Cardiac septum (tissue), 1 donor: Measurements from ENCODE around the gene LRFN4. TPM values are rescaled to one million over a fixed set of nuclear protein-coding genes. Genes with fewer than 3 reads are reported as not detected.

Source experiments
- DNase-seq: peaks from one replicate; pipeline ENCODE4 v3.0.0-alpha.2; 2020; ENCODE audit warnings: low spot score
- intact Hi-C: fragments of 100-400 bp; cut with DNase I; formaldehyde crosslinking; loops from one replicate; pipeline ENCODE4 v1.14.0; 2022
- total RNA-seq: library from RNA; stranded (reverse); fragmentation: NEBNext Ultra II Directional; extraction: Animal tissue kit (Norgen Biotek cat#: 25700); gene quantifications from one replicate; pipeline ENCODE4 v1.2.1, GENCODE V29; 2021
- donor health status: DM: no; HTN: no; CAD: no.

LRFN4 gene
- total RNA-seq, 1 donor from 2014 or later = 24.5 TPM

DNA sequence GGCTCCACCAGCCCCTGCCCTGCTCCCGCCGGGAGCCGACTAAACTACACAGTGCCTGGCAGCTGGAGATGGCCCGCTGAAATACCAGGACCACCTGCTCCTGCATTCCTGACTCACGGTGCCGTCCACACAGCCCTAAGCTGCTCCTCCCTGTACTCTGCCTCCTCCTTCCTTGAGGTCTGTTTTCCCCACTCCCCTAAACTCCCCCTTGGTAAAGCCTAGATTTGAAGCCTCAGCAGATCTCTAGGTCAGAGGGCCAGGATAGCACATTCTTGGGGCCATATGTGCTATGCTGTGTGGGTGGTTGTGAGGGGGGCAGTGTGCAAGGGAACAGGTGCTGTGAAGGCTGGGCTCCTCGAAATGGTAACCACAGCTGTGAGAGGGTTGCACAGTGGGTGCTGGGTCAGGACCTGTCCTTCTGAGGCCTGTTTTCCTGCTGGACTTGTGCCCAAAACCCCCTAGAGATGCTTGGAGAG is 9.7 kb downstream of the LRFN4 start:
- no peak for DNase-seq
- intact Hi-C loops = no loop called here

DNA sequence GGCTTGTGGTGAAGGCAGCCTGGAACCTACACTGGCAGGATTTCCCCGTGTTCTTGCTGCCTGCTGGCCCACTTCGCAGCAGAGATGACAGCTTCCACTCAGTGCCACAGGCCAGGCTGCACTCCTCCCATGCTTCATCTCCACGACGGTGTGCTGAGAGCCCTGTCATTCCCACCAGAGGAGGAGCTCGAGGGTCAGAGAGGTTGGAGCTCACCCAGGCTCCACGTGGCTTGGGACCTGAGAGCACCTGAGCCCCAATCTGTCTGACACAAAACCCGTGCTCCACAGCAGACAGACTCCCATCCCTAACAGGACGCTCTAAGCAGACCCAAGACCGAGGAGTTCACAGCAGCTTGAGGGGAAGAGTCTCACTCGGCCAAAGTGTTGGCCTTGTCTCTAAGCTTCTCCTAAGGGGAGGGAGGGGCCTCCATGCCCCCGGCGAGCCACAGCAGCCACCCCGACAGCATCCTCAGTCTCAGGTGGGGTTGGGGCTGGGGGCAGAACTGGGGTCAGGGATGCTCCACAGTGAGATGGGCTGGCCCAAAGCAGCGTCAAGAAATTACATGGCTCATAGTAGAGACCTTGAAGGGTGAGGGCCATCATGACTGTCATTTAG is 10.7 kb downstream of the LRFN4 start:
- DNase-seq = no peak
- intact Hi-C loops = no loop called here

DNA sequence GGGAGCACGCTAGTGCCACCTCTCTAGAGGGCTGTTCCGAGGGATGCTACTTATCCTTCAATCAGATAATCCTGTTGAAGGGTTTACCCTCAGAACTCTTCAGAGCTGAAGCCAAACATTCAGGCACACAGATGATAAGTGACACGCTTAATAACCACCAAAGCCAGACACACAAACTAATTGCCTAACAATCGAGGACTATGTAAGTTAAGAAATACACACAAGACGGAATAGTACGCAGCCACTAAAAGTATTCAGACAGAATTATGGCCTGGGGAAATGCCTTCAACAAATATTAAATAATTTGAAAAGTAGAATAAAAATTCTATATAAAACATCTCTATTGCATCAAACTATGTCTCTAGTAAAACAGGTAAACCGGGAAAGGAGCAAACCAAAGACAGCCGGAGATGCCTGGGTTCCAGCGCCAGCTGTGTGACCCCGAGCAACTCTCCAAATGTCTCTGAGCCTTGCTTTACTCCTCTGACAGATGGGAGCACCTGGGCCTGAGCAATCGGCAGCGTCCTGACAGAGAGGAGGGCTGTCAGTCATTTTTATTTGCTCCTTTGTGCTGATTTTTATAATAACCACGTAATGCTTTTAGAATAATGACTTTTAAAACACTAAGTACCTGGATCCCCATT is 11.3 kb downstream of the LRFN4 start:
- intact Hi-C loops = no loop called here
- no peak for DNase-seq

DNA sequence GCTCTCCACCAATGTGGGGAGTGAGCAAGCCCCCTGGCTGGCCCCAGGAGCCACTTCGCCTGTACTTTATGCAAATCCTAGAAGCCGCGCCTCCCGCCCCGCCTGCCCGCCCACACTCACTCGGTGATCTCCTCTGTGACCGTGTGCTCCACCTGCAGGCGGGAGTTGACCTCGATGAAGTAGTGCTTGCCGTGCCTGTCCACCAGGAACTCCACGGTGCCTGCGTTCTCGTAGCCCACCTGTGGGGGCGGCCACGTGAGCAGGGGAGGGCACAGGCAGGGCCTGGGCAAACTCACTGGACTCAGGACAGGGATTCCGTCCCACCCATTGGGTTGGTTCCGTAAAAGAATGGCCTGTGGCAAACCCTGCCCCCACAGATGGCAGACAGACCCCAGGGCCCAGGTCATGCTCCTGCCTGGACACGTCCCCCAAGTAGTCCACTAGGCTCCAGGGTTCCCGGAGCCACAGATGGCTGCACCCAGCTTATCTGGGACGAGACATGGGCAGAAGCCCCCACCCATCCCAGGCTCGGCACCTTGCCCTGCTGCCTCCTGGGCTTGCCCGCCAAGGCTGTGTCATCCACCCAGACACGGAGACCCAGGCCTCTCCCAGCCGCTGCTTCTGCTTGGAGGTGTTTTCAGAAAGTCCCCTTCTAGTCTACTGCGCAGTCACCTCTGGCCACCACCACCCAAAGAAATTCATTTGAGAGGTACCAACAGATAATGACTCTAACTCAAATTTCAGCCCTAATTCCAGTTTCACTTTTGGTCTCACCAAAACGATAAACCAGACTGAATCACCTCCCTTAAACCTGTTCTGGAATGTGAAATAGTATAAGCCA is 12.1 kb downstream of the LRFN4 start:
- no peak for DNase-seq
- intact Hi-C loops = no loop called here

DNA sequence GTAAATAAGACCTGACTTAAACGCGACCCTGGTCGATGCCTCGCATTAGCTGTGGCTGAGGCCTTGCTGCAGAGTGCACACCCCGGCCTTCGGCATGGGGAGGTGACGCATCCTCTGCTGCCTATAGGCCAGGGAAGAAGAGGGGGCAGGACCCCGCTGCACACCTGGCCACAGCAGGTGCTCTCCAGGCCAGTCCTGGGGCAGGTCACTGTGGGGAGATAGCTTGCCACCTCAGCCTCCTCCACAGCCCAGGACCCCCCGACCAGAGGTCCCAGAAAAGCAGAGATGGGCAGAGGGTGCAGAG is 12.7 kb downstream of the LRFN4 start:
- intact Hi-C loops = no loop called here
- no peak for DNase-seq

DNA sequence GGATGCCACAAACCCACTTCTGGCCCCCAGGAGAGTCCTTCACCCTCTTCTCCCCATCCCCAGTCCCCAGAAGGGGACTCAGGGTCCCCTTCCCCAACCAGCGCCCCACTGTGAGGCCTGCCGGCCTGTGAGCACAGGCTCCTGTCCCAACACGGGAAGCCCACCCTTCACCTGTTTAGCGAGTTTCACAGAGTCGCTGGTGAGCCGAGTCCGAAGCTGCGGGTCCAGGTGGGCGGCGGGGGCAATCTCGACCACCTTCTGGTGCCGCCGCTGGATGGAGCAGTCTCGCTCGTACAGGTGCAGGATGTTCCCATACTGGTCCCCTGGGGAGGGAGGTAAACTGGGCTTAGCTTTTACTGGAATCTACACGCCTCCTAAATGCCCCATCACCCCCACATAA is 13.3 kb downstream of the LRFN4 start:
- intact Hi-C loops = no loop called here
- DNase-seq = no peak

DNA sequence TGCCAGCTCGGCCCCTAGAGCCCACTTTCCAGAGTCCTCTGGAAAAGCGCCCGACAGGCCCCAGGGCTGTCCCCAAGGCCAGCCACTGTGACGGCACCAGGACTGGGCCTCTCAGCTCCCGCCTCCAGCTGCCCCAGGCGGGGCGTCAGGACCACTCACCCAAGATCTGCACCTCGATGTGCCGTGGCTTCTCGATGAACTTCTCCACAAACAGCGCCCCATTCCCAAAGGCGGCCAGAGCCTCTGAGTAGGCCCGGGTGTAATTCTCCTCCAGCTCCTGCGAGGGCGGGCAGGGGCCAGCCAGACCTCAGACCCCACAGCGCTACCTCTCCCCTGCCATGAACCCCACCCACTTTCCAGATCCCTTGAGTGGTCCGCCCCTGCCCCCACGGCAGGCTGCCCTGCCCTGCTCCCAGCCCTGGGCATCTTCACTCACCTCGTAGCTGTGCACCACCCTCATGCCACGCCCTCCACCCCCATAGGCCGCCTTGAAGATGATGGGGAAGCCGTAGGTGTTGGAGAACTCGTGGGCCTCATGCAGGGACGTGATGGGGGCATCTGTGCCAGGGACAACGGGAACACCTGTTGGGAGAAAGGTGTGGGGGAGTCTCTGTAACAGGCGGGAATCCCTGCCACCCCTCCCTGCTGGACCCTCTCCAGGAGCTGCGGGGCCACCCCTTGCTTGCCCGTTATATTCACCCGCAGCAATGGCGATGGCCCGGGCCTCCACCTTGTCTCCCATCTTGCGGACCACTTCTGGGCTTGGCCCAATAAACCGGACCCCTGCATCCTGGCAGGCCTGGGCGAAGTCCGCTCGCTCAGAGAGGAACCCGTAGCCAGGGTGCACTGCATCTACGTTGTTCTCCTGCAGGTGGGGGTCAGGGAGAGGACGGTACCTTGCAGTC is 14.0 kb downstream of the LRFN4 start:
- DNase-seq = no peak
- intact Hi-C loops = no loop called here

DNA sequence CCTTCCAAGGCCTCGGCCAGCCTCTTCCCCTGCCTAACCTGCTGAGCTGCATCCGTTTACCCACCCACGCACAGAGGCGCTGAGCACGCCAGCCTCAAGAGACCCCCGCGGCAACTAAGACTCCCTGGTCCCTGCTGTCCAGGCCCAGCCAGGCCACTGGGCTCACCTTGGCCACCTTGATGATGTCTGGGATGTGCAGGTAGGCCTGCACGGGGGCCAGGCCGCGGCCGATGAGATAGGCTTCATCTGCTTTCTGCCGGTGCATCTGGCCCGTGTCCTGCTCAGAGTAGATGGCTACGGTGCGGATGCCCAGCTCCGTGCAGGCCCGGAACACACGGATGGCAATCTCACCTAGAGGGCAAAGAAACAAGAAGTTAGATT is 14.6 kb downstream of the LRFN4 start:
- intact Hi-C loops = no loop called here
- DNase-seq = no peak

DNA sequence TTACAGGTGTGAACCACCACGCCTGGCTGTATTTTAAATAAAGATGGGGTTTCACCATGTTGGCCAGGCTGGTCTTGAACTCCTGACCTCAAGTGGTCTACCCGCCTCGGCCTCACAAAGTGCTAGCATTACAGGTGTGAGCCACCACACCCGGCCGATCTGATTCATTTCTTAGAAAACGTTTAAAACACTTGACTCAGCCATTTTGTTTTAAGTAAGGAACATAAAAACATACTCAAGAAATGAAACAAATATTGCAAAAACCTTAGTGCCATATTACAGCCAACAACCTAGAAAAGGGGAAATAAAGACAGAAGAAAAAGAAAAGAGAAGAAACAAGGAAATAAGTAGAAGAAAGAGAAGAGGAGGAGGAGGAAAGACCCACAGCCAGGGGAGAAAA is 17.4 kb downstream of the LRFN4 start:
- DNase-seq = no peak
- intact Hi-C loops = no loop called here

DNA sequence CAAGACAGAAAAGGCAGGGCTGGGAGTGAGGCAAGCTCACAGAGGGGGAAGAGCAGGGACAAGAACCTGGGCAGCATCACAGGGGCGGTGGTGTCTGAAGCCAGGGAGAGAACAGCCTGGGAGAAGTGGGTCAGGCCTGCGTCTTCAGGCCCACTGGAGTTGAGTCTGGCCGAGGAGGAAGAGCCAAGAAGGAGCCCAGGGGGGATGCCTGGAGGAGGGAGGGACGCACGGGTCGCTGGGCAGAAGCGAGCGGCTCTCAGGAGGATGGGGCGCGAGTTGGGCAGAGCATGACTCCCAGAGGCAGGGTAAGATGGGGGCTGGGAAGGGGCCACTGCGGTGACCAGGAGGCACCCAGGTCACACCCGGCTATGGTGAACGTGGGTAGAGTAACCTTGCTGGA is 18.5 kb downstream of the LRFN4 start:
- intact Hi-C loops = no loop called here
- no peak for DNase-seq

DNA sequence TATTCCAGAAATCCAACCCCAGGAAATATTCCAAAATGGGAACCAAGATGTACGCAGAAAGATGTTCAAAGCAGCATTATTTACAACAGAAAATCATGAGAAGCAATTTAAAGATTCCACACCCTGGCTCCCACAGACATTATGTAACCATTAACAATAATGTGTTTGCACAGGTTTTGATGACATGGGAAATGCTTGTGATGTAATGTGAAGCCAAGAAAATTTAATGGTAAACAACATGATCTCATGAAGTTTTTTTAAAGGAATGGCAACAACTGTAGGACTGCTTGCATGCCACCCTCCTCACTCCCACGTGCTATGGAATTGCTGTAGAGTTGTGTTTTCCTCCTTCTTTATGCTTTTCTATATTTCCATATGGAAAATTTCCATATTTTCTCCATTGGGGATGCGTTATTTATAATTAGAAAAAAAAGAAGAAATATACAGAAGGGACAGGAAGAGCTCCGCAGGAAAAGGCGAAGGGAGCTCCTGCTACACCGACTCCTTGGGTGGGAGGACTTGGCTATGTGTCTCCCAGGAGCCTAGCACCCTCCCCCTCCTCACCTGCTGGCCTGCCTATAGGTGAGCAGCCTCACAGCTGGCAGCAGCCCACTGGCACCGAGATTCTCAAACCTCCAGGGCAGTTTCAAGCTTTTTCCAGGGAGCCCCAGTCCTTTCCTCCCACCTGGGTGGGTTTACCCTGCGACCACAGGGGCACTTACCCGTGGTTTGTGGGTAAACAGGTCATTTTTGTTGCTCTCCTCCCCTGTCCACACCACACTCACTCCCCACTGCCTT is 20.9 kb downstream of the LRFN4 start:
- intact Hi-C loops = no loop called here
- DNase-seq = no peak

DNA sequence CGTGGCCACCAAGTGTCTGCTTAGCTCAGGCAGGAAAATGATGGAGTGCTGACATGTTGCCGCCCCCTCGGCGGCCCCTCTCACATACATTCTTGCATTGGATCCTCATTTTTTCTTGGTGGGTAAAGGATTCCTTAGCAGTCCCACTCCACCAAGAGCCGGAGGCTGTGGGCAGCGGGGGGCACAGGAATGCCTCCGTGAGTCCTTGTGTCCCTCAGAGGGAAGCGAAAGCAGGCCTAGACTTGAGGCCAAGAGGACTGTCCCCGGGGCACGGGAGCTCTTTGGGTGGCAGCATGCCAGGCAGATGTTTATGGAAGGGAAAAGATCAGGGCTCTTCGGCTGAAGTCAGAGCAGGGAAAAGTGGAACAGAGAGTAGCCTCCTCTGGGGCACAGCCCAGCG is 21.6 kb downstream of the LRFN4 start:
- DNase-seq = no peak
- intact Hi-C loops = no loop called here

DNA sequence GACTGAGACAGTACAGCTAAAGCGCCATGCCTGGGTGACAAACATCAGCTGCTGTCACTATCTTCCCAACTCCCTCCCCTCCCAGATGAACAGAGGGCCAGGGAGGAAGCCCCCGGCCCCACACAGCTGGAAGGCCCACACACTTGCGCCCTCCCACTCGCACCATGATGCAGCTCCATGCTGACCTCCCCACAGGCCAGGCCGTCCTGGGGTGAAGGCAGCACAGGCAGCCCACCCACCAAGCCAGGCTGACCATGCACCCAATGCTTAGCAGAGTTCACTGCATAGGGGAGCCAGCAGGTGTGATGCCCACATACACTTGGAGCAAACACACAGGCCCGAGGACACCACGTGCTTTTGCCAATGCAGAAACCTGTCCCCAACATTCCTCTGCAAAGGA is 22.1 kb downstream of the LRFN4 start:
- no peak for DNase-seq

DNA sequence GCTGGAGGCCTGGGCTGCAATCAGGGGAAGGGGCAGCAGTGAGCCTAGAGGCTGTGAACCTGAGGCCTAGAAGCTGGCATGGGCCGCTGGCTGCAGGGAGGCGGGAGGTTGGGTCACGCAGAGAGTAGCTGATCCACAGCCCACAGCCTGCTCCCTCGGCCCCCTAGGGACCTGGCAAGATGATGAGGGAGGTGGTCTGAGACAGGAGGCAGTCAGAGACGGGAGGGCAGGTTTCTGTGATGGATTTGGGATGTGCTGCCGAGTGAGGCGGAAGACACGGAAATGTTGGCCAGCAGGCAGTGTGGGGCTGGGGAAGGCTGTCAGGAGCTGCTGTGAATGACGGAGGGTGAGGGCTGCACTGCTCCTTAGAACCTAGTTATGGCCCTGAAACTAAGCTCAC is 22.7 kb downstream of the LRFN4 start:
- DNase-seq = no peak
- intact Hi-C loops = no loop called here

More for the DNA sequence above, 22.1 kb downstream of the LRFN4 start:
- intact Hi-C loops = no loop called here

DNA sequence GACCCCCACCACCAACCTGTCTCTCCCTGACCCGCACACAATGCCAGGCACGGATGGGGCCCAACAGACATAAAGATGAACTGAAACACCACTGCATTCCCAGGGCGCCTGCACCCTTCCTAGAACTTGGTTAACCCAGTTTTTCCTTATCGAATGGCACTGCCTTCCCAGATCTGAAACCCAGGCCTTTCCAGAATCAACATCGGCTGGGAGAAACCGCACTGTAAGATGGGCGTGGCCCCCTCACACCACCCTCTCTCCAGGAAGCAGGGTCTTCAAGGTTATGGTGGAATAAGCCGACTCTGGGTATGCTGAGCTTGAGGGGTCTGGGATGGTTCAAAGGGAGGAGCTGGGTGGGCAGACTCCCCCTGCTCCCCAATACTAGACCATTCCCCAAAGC is 23.1 kb downstream of the LRFN4 start:
- intact Hi-C loops = no loop called here
- no peak for DNase-seq

DNA sequence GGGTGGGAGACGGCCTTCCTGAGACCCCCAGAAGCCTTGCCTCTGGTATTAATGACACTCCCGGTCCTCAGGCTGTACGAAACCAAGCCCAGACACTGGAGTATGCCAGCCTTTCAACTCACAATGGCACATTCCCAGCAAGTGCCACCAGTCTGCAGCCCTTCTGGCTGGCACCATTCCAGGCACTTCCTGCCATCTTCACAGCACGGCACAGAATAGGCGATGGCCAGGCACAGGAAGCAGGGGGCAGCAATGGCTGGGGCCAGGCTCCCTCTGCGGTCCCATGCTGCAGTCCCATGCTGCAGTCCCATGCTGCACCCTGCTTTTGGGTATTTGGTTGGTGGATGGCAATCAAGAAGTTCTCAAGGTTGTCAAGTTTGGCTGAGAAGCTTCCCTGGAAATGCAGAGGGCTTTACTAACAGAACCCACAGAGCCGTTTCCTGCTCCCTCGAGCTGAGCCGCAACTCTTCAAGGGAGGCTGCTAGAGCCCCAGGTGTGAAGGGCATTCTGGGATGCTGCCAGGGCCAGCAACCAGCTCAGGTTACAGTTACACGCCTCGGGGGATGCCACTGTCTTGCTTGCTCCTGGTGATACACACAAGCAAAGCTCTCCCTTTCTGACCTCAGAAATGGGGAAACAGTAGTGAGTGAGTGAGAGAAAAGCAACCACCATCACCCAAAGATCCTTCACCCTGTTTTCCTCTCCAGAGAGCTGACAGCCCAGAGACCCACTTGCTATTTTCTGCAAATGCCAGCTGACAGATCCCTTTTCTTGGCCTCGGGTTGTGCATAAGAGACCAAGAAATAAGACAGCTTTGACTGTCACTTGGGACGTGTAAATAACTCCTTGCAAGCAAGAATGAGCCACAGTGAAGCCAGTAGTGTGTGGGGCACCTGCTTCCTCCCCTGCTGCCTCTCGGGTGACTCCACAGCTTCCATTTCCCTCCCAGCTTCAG is 23.9 kb downstream of the LRFN4 start:
- intact Hi-C loops = no loop called here
- no peak for DNase-seq

DNA sequence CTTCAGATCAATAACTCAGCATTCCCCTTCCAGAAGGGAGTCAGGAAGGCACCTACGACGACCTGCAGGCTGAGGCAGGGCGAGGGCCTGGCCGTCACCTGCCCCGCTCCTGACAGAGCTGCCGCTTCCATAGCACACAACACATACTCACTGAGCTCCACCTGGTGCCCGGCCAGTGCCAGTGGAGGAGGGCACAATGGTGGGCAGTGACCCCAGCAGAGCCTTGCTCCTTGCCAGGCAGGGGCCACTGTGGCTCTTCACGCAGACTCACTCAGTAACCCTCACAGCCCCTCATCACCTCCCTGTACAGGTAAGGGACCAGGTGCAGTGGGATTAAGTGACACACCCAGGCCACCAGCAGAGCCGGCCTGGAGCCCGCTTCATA is 24.6 kb downstream of the LRFN4 start:
- no peak for DNase-seq
- intact Hi-C loops = no loop called here

DNA sequence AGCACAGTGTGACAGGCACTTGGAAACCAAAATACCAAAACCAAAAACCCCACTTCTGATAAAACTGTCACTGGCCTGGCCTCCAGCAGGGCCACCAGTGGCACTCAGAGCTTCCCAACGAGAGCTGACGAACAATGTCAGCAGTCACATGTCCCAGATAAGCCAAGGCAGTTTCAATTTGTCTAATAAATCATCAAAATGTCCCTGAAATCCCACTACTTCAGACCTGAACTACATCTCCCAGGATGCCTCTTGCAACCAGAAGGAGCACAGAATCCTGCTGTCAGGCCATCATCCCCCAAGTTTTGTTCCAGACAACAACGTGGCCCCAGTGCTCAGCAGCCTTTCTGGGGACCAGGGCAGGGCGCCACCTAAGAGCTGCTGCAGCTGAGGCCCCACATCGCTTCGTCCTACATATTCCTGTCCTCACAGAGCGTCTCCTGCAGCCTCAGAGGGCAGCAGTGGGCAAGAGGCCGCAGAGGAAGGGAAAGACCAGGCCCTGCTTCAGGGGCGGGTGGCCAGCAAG is 25.1 kb downstream of the LRFN4 start:
- intact Hi-C loops = no loop called here
- DNase-seq = no peak
